T-cell (primary cell): ENCODE measurements around the gene REEP5. TPM values are rescaled to one million over a fixed set of nuclear protein-coding genes. Genes with fewer than 3 reads are reported as not detected.
"Not testable (repeated sequence)": the region's sequence is repeated elsewhere in the genome, so short reads cannot be mapped to it uniquely, and the experiment has no call there.

Experiments used
- ATAC-seq, 4 experiments: fragments of 200-7000 bp in 3 of 4; fragments of 150-1000 bp in 1 of 4; cut with Tn5 transposase; replicated peaks in 1 of 4; 1 replicate in 3 of 4; 2 replicates in 1 of 4; pipeline ENCODE4 v1.10.0; 2021; ENCODE audit warnings: moderate library complexity in 3 of 4, mild to moderate bottlenecking in 2 of 4, moderate number of reproducible peaks in 1 of 4
- CTCF ChIA-PET, 2 donors: fragments of 300-600 bp; sonication (Branson Sonifier 250); formaldehyde crosslinking; loops; one replicate each; lab custom pipeline; 2022; ENCODE audit warnings: antibody characterized with exemption in 2 of 2; lab: Charles Lee
- POLR2A ChIA-PET, 2 donors: fragments of 300-600 bp; sonication (Branson Sonifier 250); formaldehyde crosslinking; loops; one replicate each; lab custom pipeline; 2022; ENCODE audit warnings: antibody characterized with exemption in 2 of 2; lab: Charles Lee
- DNase-seq, 35 experiments: peaks; one replicate each; pipeline versions ENCODE4 v3.0.0 to v3.0.0-alpha.2; 2013 to 2023
- H3K27ac ChIP-seq: one replicate; pipeline ENCODE4 v1.5.1; 2013; ENCODE audit warnings: low read length
- H3K27me3 ChIP-seq, 2 experiments: replicated peaks in 1 of 2; 1 replicate in 1 of 2; 2 replicates in 1 of 2; pipeline versions ENCODE4 v1.6.1 to v1.7.0; 2013; ENCODE audit warnings: low read length in 1 of 2, mixed read lengths in 1 of 2; ENCODE audit not compliant: control insufficient read depth in 2 of 2, insufficient read depth in 2 of 2; ENCODE audit errors: extremely low read depth in 1 of 2
- H3K36me3 ChIP-seq, 2 donors: 1 replicate in 1 of 2; 2 replicates in 1 of 2; pipeline versions ENCODE4 v1.6.1 to v1.7.0; 2013; ENCODE audit warnings: low read length in 1 of 2; ENCODE audit not compliant: control insufficient read depth in 2 of 2, insufficient read depth in 1 of 2; ENCODE audit errors: extremely low read depth in 1 of 2
- H3K4me1 ChIP-seq, 2 experiments: 1 replicate in 1 of 2; 2 replicates in 1 of 2; pipeline versions ENCODE4 v1.6.1 to v1.7.0; 2013; ENCODE audit warnings: low read length in 2 of 2, mixed read lengths in 1 of 2; ENCODE audit not compliant: insufficient read depth in 2 of 2, control insufficient read depth in 1 of 2; ENCODE audit errors: extremely low read depth in 1 of 2
- H3K4me3 ChIP-seq, 2 donors: 1 replicate in 1 of 2; 2 replicates in 1 of 2; pipeline versions ENCODE4 v1.5.1 to v1.7.0; 2013; ENCODE audit warnings: mild to moderate bottlenecking in 2 of 2, low read length in 1 of 2, moderate library complexity in 1 of 2; ENCODE audit not compliant: control insufficient read depth in 1 of 2; ENCODE audit errors: extremely low read depth in 1 of 2
- H3K9me3 ChIP-seq: 2 replicates; pipeline ENCODE4 v1.7.0; 2013
- H3K27ac Mint-ChIP-seq, 2 donors: one replicate each; pipeline ENCODE4 v1.8.0; 2020 to 2021; ENCODE audit warnings: mild to moderate bottlenecking in 2 of 2, mixed read lengths in 2 of 2
- H3K27me3 Mint-ChIP-seq, 2 donors: one replicate each; pipeline ENCODE4 v1.8.0; 2021 to 2022; ENCODE audit warnings: mixed read lengths in 2 of 2
- H3K36me3 Mint-ChIP-seq: one replicate; pipeline ENCODE4 v1.8.0; 2021; ENCODE audit warnings: mixed read lengths
- H3K4me1 Mint-ChIP-seq, 3 donors: one replicate each; pipeline ENCODE4 v1.8.0; 2020 to 2022; ENCODE audit warnings: mixed read lengths in 3 of 3, mild to moderate bottlenecking in 1 of 3
- H3K4me3 Mint-ChIP-seq, 3 donors: one replicate each; pipeline ENCODE4 v1.8.0; 2020 to 2022; ENCODE audit warnings: mild to moderate bottlenecking in 3 of 3, mixed read lengths in 3 of 3, moderate library complexity in 3 of 3
- H3K9me3 Mint-ChIP-seq, 3 donors: one replicate each; pipeline ENCODE4 v1.8.0; 2020 to 2022; ENCODE audit warnings: mixed read lengths in 3 of 3
- WGBS: methylation state at CpG from one replicate; pipeline ENCODE4 v1.1.5; 2013; ENCODE audit warnings: missing lambda C conversion rate; ENCODE audit not compliant: insufficient coverage; 5-methylcytosine and 5-hydroxymethylcytosine counted together
- total RNA-seq, 35 experiments: library from RNA in 6 of 35; stranded (reverse) in 6 of 35; fragments of 120-200 nt in 1 of 35; gene quantifications; one replicate each; pipeline versions ENCODE4 v1.2.1 to v1.2.4 and lab custom pipeline; 2013 to 2026

REEP5 gene
- total RNA-seq, 5 donors from 2014 or later (not counting 1 experiment from before 2014, with no cell fraction given), result 23.0 to 71.1 (median 53.2) TPM

- no peaks in the 10 kb centered on the region for H3K9me3 ChIP-seq
- DNase-seq (no peak), ATAC-seq (no peak)
- H3K4me1 ChIP-seq, result peaks cover 0 to 11% of the 10 kb centered on the region in 2 experiments
- H3K36me3 ChIP-seq, result peaks cover 0 to 26% of the 10 kb centered on the region in 2 donors
- H3K27ac Mint-ChIP-seq, result no peak overlapping the region
- H3K4me3 Mint-ChIP-seq, result no peak overlapping the region
- ChIA-PET CTCF (no interaction called here), POLR2A (no interaction called here)
- no peak overlapping the region for H3K27ac ChIP-seq
- WGBS, result 92% methylated on average over 2 of the region's 13 CpGs
- H3K4me3 ChIP-seq, result no peak overlapping the region
- H3K27me3 Mint-ChIP-seq, result no peaks in the 10 kb centered on the region
- H3K4me1 Mint-ChIP-seq, result peaks cover 24 to 33% (median 29%) of the 10 kb centered on the region in 3 donors
- no peaks in the 10 kb centered on the region for H3K9me3 Mint-ChIP-seq
- H3K27me3 ChIP-seq, result no peaks in the 10 kb centered on the region
- peaks cover 30% of the 10 kb centered on the region for H3K36me3 Mint-ChIP-seq
Observed at GRCh38 chr5:112892776-112893175, 29.3 kb downstream of the REEP5 start.

DNA sequence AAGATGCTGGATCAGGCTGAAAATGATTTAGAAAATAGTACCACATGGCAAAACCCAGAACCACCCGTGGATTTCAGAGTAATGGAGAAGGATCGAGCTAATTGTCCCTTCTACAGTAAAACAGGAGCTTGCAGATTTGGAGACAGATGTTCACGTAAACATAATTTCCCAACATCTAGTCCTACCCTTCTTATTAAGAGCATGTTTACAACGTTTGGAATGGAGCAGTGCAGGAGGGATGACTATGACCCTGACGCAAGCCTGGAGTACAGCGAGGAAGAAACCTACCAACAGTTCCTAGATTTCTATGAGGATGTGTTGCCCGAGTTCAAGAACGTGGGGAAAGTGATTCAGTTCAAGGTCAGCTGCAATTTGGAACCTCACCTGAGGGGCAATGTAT lies 30.0 kb downstream of the REEP5 start:
- POLR2A ChIA-PET, H3K9me3 ChIP-seq, DNase-seq, H3K9me3 Mint-ChIP-seq, ATAC-seq, H3K4me3 ChIP-seq, H3K27ac ChIP-seq, H3K27me3 ChIP-seq, H3K27me3 Mint-ChIP-seq, H3K4me3 Mint-ChIP-seq: not testable (repeated sequence)
- Mint-ChIP-seq H3K36me3 (peaks cover 30% of the 10 kb centered on the region), H3K27ac (peak overlapping the region in 1 of 2 donors; percentile 11), H3K4me1 (peaks cover 31 to 38% (median 32%) of the 10 kb centered on the region in 3 donors)
- 96% methylated on average over 3 of the region's 8 CpGs for WGBS
- CTCF ChIA-PET, result interaction anchor here in 1 of 2 donors (0.7 kb wide), 1 partner anchor 44 kb away, joined by 3 read pairs; no protein-coding TSS in a partner anchor
- Histone ChIP-seq H3K4me1 (peaks cover 5 to 12% of the 10 kb centered on the region in 2 experiments), H3K36me3 (peaks cover 0 to 25% of the 10 kb centered on the region in 2 donors)

GRCh38 chr5:112886975-112887374 lies 35.1 kb downstream of the REEP5 start:
- H3K4me3 ChIP-seq, result no peak overlapping the region
- peaks cover 28 to 43% (median 36%) of the 10 kb centered on the region in 3 donors for H3K4me1 Mint-ChIP-seq
- H3K4me3 Mint-ChIP-seq, result peak overlapping the region in 2 of 3 donors; percentile 13 to 42
- ChIA-PET CTCF (interaction anchor here (0.6 to 1.2 kb wide), 3 partner anchors 15 to 77 kb away, joined by 3 to 9 read pairs (median 4); no protein-coding TSS in a partner anchor), POLR2A (no interaction called here)
- H3K27me3 ChIP-seq, result no peaks in the 10 kb centered on the region
- peak in 8 of 35 experiments; percentile 4 to 23 (median 9) for DNase-seq
- H3K36me3 Mint-ChIP-seq, result peaks cover 34% of the 10 kb centered on the region
- no peaks in the 10 kb centered on the region for H3K27me3 Mint-ChIP-seq
- H3K27ac ChIP-seq, result peak overlapping the region; percentile 57
- peaks cover 6 to 17% of the 10 kb centered on the region in 2 experiments for H3K4me1 ChIP-seq
- no CpG with 5 or more reads among the region's 4 CpGs for WGBS
- peak overlapping the region; percentile 86 to 90 for H3K27ac Mint-ChIP-seq
- H3K9me3 ChIP-seq, result no peaks in the 10 kb centered on the region
- peaks cover 5 to 49% of the 10 kb centered on the region in 2 donors for H3K36me3 ChIP-seq
- no peaks in the 10 kb centered on the region for H3K9me3 Mint-ChIP-seq
- ATAC-seq, result peak; percentile 61 to 96 (median 89)

DNA sequence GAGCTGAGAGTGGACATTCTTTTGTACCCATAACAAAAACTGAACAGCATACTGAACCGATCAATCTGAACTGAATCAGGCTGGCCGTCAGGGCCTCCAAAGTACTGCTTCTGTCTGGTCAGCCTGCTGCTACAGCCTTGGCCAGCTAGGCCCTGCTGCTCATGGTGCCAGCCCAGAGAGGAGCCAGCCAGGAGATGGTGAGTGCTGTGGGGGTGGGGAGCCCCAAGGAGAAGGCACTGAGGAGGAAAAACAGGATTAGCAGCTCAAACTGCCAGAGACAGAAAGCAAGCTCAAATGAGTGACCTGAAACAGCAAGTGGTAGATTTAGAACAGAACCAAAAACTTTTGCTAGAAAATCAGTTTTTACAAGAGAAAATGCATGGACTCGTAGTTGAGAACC lies 37.0 kb downstream of the REEP5 start:
- Histone ChIP-seq H3K4me1 (peaks cover 6 to 17% of the 10 kb centered on the region in 2 experiments), H3K27ac (no peak overlapping the region), H3K36me3 (peaks cover 5 to 57% of the 10 kb centered on the region in 2 donors), H3K9me3 (no peaks in the 10 kb centered on the region), H3K4me3 (no peak overlapping the region), H3K27me3 (no peaks in the 10 kb centered on the region)
- POLR2A ChIA-PET, result no interaction called here
- Mint-ChIP-seq H3K4me3 (no peak overlapping the region), H3K4me1 (peaks cover 27 to 47% (median 45%) of the 10 kb centered on the region in 3 donors), H3K36me3 (peaks cover 38% of the 10 kb centered on the region), H3K27me3 (no peaks in the 10 kb centered on the region), H3K27ac (peak overlapping the region; percentile 71 to 84), H3K9me3 (no peaks in the 10 kb centered on the region)
- CTCF ChIA-PET, result interaction anchor here (0.6 to 1.9 kb wide), 3 partner anchors 18 to 724 kb away, joined by 3 to 8 read pairs (median 4); no protein-coding TSS in a partner anchor
- DNase-seq (no peak), ATAC-seq (no peak)
- WGBS, result 100% methylated on average over 2 of the region's 3 CpGs

DNA sequence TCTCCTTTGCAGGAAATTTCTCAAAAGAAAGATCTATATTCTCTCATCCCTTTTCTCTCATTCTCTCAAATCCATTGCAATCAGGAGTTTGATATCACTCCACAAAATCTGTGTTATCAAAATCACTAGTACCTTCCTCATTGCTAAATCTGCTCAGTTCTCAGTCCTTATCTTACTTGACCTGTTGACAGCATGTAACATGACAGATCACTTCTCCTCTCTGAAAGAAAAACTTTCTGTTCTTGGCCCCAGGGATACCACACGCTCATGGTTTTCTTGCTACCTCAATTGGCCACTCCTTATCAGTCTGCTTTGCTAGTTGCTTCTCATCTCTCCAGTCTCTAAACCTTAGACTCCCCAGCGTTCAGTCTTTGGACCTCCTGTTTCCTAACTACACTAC lies 38.8 kb downstream of the REEP5 start:
- no peak overlapping the region for H3K27ac ChIP-seq
- H3K36me3 Mint-ChIP-seq, result peaks cover 38% of the 10 kb centered on the region
- no peak overlapping the region for H3K27ac Mint-ChIP-seq
- H3K9me3 Mint-ChIP-seq, result no peaks in the 10 kb centered on the region
- no peak overlapping the region for H3K4me3 ChIP-seq
- ATAC-seq (no peak), DNase-seq (no peak)
- H3K4me1 ChIP-seq, result peaks cover 8 to 13% of the 10 kb centered on the region in 2 experiments
- no peaks in the 10 kb centered on the region for H3K27me3 Mint-ChIP-seq
- ChIA-PET POLR2A (interaction anchor here in 1 of 2 donors (0.7 to 1.4 kb wide), 2 partner anchors 12 to 291 kb away, joined by 3 to 4 read pairs; no protein-coding TSS in a partner anchor), CTCF (interaction anchor here in 1 of 2 donors (0.5 to 1.9 kb wide), 2 partner anchors 16 to 19 kb away, joined by 4 read pairs; no protein-coding TSS in a partner anchor)
- no peaks in the 10 kb centered on the region for H3K9me3 ChIP-seq
- H3K4me3 Mint-ChIP-seq, result no peak overlapping the region
- peaks cover 31 to 50% (median 48%) of the 10 kb centered on the region in 3 donors for H3K4me1 Mint-ChIP-seq
- peaks cover 5 to 56% of the 10 kb centered on the region in 2 donors for H3K36me3 ChIP-seq
- 92% methylated on average over 2 of the region's 2 CpGs for WGBS
- H3K27me3 ChIP-seq, result no peaks in the 10 kb centered on the region

DNA sequence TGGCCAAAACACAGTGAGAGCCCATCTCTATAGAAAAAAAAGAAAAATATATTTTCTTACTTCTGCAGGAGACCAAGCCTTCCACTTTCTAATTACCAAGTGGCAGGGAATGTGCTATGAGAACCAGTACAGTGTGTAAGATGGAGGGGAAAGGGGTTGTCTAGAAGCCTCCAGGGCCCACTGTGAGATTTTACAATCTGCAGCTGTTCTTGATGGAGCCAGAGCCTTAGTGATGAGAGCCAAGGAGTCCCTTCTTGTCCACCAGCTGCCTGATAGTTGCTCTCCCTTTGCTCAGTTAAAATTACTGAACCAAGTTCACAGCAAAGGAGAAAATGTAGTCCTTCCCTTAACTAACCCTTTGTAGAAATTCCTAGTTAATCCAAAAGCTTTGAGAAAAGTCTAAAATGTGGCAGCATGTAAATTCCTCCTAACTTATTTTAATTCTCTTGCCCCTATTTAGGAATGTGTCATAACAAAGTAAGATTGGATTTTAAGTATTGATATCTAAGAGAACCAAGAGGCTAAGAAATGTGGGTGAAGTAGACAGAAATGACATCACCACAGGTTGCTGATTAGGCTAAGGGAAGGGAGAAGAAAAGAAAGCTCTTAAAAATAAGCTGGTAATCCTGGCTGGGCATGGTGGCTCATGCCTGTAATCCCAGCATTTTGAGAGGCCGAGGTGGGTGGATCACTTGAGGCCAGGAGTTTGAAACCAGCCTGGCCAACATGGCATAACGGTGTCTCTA lies 41.6 kb downstream of the REEP5 start:
- H3K27ac Mint-ChIP-seq, result no peak overlapping the region
- H3K27ac ChIP-seq, result peak overlapping the region; percentile 36
- H3K9me3 ChIP-seq, result no peaks in the 10 kb centered on the region
- no peak overlapping the region for H3K4me3 Mint-ChIP-seq
- WGBS, result 86% methylated on average over 2 of the region's 2 CpGs
- ATAC-seq, result no peak
- no peaks in the 10 kb centered on the region for H3K9me3 Mint-ChIP-seq
- ChIA-PET CTCF (interaction anchor here in 1 of 2 donors (0.7 kb wide), 1 partner anchor 32 kb away, joined by 11 read pairs; no protein-coding TSS in a partner anchor), POLR2A (interaction anchor here in 1 of 2 donors (0.6 kb wide), 1 partner anchor 17 kb away, joined by 4 read pairs; no protein-coding TSS in a partner anchor)
- peaks cover 34% of the 10 kb centered on the region for H3K36me3 Mint-ChIP-seq
- H3K4me3 ChIP-seq, result no peak overlapping the region
- no peak for DNase-seq
- no peaks in the 10 kb centered on the region for H3K27me3 Mint-ChIP-seq
- peaks cover 28 to 45% (median 36%) of the 10 kb centered on the region in 3 donors for H3K4me1 Mint-ChIP-seq
- H3K27me3 ChIP-seq, result no peaks in the 10 kb centered on the region
- peaks cover 5 to 7% of the 10 kb centered on the region in 2 experiments for H3K4me1 ChIP-seq
- H3K36me3 ChIP-seq, result peaks cover 0 to 54% of the 10 kb centered on the region in 2 donors
